NCI-H2171 (cell line): ENCODE results near the gene LTBP1.

Experiments
- DNase-seq: peaks from one replicate; lab custom pipeline; 2025; lab: John Stamatoyannopoulos, UW

Gene LTBP1

DNA sequence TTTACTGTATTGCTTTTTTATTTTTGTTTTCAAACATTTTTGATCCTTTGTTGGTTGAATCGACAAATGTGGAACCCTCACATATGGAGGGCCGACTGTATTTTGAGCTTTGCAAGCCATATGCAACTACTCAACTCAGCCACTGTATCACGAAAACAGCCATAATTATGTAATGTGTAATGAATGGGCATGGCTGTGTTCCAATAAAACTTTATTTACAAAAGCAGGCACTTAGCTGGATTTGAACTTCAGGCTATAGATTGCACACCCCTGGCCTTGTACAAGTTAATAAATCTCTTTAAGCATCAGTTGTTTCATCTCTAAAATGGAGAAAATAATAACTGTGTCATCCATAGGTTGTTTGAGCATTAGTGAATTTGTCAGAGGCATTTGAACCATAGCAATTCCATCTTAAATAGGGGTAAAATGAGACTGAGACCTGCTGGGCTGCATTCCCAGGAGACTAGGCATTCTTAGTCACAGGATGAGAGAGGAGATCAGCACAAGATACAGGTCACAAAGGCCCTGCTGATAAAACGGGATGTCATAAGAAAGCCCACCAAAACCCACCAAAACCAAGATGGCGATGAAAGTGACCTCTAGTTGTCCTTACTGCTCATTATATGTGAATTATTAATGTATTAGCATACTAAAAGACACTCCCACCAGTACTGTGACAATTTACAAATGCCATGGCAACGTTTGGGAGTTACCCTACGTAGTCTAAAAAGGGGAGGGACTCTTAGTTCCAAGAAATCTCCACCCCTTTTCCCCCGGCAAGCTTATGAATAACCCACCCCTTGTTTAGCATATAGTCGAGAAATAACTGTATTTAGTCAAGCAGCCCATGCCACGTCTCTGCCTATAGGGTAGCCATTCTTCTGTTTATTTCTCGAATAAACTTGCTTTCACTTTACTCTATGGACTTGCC, 13.7 kb upstream of the LTBP1 start:
- no peak for DNase-seq

DNA sequence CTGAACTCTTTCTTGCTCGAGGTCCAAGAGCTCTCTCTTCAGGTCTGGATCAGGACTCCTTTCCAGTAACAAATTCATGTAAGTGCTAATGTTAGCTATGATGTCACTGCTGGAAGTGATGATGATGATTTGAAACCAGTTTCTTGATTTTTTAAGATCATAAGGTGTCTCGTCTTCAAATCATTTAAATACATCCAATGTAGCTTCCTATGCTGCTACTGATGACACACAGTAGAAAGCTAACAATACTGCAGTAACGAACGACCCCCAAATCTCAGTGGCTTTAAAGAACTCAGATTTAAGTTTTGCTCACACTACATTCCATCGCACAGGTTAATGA, 13.0 kb upstream of the LTBP1 start:
- DNase-seq, result no peak

DNA sequence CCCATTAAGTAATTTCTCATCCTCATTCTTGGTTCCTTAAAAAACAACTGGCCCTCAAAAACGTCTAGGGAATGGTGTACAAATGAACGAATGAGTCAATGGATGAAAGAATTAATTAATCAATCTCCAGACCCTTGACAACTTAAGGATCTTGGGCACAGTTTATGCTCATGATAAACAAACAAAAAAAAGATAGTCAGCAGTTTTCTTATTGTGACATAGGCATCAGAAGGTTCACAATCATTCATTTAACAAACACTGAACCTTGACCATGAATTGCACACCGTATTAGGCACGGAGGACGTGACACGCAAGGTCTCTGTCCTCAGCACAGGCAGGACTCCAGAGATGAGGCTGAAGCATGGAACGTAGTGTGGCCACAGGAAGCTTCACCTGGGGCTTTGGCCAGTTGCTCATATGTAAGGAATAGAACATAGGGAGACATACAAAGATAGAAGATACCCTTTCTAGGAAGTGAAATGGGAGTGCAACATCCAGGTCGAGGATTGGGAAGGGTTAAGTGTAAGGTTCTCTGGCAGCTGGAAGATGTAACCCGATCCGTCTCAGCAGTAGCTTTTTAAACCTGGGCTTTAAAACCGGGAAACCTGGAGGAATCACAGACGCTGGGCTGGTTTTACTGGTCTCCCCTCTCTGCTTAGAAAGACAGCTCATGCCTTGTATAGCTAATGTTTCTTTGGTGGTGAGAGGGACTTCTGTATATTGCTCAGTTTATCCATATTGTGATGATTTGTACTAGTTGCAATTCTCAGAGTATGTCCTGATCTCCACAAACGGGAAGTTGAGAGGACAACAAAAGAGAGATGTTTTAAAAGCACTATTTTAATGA, 8.9 kb upstream of the LTBP1 start:
- peak; percentile 55 for DNase-seq

DNA sequence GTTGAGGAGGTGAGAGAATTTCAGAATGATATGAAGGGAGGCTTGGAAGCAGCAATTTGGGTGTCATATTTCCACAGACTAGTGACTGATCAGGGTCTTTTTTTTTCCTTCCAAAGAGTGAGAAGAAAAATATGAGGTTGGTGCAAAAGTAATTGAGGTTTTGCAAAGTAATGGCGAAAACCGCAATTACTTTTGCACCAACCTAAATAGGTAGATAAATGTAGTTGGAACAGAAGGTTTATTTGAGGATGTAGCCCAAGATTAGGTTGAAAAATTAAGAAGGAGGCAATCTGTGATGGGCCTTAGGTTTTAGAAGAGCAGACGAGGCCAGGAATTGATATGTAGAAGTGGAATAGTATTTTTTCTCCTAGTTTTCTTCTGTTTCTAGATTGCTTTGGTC, 7.8 kb upstream of the LTBP1 start:
- DNase-seq, result no peak

DNA sequence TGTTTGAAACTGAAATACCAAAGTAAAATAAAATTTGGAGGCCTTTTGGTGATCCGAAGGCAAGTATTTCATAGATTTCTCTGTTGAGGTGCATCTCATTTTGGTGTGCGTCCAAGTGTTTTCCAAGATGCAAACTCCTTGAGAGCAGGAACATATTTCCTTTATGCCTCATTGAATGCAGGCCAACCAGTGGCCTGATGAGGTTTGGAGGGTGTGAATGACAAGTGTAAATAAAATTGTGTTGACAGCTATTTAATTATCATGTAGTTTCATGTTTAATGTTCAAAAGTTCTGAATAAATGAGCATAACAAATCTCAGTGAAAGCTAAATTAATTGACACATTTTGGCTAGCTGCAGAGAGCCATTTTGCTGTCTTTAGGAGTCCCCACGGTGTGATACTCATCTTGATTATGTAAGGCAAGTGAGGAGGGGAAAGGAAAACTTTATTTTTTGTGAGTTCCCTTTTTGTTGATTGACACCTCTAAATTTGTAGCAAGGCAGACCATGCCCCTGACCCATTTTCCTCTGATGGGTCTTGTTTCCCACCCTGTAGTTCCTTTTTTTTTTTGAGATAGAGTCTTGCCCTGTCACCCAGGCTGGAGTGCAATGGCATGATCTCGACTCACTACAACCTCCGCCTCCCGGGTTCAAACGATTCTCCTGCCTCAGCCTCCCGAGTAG, 6.3 kb upstream of the LTBP1 start:
- DNase-seq, result no peak

DNA sequence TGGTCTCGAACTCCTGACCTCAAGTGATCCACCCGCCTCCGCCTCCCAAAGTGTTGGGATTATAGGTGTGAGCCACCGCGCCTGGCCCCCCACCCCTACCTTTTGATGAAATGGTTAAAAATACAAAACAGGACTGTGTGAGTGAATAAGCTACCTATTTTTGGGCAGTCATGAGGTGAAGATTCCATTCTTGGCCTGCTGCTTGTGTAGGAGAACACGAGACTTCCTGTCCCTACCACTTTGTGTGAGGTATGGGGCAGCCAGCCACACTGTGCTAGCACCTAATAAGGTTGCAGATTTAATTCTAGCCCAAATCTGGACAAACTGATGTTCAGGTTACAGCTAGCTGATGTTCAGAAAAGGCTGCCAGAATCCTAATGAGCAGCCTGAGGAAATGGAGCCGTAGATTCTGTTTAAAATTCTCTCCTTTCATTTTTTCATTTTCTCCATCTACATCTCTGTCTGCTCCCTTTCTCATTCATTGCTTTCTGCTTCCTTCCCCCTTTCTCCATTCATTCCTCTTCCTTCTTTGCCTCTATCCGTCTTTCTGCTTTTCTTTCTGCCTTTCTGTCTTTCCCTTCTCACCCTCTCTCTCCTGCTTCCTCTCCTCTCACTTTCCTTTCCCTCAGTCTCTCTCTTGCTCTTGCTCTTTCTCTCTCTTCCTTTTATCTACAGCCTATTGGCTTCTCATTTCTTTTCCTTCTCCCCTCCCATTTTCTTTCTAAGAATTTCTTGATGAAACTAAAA, 4.6 kb upstream of the LTBP1 start:
- no peak for DNase-seq

DNA sequence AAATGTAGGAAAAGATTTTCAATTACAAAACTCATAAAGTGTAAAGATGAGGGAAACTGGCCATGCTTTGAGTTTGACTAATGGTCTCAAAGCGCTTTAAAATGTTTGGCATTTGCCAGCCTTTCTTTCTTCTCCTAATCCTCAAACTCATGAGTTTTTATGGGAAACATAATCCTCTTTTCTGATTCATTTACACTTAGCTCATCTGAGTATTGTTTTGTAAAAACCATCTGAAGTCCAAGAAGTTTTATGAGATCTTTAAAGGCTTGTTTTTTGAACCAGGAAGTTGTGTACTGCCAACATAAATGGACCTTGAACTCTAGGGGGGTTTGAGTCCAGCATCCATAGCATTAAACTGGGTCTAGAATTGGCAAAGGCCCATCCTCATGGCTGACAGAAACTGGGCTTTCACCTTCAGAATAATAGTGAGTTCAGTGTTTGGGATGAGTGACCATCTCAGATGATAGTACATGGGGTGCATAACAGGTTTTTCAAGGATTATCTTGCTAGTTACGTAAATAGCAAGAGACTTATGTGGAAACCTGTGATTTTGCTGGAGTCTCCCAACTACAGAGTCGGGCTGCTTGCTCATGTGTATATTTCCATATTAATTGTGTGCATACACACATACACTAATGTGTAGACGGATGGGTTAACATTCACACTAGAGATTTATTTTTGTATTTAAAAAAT, 3.8 kb upstream of the LTBP1 start:
- no peak for DNase-seq

DNA sequence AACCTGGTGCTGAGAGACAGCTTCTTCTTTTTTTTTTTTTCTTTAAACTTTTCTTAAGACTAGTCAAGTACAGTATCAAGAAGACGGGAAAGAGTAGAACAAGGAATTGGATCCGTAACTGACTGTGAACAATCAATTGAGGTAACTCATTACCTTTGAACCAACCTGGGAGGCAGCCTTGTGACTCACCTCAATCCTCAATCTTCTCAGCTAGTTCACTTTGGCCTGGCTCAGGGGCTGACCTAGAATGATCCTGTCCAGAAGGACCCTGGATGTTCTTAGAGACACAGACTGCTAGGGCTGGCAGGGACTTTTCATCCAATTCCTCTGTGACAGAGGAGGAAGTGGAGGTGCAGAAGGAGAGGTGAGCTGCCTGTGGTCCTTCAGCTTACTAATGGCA, 1.5 kb upstream of the LTBP1 start:
- no peak for DNase-seq

DNA sequence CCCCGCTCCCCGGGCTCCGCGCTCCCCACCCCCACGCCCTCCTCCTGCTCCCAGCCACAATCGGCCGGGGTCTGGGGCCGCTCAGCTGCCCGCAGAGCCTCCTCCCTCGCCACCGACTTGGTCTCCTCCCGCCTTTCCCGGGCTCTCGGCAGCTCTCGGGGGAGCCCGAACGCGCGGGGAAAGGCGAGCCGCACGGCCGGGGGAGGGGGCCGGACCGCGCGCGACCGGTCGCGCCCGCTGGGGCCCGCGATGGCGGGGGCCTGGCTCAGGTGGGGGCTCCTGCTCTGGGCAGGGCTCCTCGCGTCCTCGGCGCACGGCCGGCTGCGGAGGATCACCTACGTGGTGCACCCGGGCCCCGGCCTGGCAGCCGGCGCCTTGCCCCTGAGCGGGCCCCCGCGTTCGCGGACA, 327 bp downstream of the LTBP1 start:
- DNase-seq, result no peak

DNA sequence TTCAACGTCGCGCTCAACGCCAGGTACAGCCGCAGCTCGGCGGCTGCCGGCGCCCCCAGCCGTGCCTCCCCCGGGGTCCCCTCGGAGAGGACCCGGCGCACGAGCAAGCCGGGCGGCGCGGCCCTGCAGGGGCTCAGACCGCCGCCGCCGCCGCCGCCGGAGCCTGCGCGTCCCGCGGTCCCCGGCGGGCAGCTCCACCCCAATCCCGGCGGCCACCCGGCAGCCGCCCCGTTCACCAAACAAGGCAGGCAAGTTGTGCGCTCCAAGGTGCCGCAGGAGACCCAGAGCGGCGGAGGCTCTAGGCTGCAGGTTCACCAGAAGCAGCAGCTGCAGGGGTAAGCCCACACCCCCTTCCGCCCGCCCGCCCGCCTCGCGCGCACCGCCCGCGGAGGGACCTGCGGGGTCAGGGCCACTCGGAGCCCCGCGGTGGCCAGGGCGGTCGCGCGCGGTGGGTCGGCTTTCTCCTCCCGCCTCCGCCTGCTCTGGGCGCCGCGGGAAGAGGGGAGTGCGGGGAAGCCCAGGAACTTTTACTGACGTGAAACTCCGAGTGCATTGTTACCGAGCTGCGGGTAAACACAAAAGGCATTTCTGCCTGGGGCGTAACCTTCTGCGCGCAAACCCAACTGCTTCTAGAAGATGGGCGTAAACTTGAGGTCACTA, 861 bp downstream of the LTBP1 start:
- no peak for DNase-seq

DNA sequence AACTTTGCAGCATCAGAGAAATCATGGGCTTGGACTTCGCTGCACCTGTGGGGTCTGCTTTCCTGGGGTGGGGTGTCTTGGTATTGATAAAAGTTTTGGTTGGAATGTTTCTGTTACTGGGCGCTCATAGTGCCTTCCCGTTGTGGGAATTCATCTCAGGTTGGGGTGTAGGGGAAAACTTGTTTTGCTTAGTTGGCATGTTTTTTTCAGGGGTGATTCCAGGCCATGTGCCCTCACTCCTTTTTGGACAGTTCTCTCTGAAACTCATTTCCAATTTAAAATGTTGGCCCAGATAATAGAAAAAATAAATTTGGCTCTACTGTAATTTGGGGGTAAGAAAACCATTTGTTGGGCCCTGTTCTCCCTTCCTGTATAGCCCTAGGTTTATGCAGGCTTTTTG, 1.5 kb downstream of the LTBP1 start:
- no peak for DNase-seq

DNA sequence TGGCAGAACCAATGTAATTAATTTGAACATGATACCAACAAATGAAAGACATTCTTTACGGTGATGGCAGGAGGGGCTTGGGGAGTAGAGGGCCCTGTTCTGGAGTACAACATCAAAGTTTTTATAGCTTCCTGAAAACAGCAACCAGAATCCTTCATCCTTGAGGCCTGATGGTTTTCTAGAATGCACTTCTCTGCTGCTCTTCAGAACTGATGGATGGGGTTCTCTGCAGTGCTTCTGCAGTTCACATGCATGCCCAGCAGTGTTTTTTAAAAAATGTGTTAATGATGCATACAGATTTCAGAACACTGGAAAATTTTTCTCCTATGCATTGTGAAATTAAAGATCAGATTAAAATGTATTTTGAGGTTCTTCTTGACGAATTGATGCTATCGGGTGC, 2.5 kb downstream of the LTBP1 start:
- DNase-seq, result no peak

DNA sequence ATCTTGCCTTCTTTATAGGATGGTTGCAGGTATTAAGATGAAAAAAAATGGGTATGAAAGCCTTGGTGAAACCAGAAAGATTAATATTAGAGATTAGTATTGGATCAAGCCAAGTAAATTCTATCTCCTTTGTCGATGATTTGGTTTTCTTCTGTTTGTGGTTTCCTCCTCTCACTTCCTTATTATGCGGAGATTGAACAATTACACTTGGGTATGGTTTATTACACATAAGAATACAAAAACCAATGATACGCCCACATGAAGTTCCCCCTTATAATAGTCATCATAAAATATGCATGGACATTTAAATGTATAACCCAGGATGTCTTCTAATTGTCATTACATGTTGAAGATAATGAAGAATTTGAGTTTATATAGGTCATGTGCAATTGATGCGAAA, 4.9 kb downstream of the LTBP1 start:
- no peak for DNase-seq

DNA sequence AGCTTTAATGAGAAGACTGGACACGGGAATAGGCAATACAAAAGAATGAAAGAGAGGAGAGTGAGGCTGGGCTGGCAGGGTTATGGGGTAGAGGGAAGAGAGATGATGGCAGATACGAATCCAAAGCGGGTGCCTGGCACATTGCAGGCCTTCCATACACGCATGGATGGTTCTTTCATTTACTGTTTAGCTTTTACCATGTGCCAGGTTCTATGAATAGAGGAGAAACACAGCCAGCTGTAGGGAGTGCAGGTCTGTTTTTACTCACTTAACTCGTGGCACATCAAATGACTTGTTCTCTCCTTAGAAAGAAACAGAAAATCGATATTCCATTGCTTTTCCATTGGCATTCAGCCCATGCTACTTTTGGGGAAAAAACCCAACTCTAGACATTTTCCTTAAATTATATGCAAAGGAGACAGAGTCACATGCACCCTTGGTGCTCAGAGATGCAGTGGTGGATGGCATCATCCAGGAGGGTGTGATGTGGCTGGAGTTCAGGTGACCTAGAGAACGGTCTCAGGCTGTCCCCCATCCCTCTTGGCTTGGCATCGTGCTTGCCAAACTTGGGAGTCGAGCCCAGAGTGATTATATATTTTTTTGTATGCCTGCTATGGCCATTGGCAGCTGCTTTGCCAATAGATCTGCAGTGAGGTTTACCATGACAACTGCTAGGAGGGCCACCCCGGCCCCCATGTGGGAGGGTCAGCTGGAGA, 6.2 kb downstream of the LTBP1 start:
- no peak for DNase-seq

DNA sequence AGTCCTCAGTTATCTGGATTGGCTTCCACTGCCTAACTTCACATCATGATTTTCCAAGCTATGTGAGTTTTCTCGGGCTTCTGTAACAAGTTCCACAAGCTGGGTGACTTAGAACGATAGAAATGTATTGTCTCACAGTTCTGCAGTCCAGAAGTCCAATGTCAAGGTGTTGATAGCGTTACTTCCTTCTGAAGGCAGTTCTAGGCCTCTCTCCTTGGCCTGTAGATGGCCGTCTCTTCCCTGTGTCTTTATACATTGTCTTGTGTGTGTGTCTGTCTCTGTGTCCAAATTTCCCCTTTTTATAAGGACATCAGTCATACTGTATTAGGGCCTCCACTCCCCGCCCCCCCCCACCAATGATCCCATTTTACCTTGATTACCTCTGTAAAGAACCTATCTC, 7.5 kb downstream of the LTBP1 start:
- no peak for DNase-seq

DNA sequence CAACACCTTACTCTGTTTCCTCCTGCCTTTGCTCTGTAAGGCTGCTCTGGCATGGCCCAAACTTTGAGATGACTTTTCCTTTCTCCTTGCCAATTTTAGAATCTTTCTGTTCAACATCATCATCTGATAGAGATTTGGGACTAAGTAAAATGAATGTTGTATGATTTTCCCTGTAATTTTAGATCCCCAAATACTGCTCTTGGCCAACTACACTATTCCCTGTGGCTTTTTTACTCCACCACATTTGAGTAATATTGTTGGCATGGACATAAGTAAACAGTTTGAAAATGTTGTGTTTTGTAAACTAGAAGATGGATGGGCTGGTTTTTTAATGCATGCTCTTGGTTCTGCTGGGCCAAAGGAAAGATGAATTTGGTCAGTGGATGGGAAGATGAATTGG, 12.1 kb downstream of the LTBP1 start:
- DNase-seq, result no peak

DNA sequence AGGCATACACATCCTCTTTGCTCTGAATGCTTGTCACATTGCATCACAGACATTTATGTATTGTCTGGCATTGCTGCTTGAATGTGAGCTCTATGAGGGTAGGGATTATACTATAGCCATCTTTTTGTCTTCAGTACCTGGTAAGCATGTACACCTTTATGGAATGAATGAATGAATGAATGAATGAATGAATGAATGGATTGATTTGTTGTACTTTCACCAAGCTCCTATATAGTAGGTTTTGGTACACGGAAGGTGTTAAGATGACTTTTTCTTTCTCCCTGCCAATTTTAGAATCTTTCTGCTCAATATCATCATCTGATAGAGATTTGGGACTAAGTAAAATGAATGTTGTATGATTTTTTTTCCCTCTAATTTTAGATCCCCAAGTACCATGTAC, 13.5 kb downstream of the LTBP1 start:
- DNase-seq, result no peak

DNA sequence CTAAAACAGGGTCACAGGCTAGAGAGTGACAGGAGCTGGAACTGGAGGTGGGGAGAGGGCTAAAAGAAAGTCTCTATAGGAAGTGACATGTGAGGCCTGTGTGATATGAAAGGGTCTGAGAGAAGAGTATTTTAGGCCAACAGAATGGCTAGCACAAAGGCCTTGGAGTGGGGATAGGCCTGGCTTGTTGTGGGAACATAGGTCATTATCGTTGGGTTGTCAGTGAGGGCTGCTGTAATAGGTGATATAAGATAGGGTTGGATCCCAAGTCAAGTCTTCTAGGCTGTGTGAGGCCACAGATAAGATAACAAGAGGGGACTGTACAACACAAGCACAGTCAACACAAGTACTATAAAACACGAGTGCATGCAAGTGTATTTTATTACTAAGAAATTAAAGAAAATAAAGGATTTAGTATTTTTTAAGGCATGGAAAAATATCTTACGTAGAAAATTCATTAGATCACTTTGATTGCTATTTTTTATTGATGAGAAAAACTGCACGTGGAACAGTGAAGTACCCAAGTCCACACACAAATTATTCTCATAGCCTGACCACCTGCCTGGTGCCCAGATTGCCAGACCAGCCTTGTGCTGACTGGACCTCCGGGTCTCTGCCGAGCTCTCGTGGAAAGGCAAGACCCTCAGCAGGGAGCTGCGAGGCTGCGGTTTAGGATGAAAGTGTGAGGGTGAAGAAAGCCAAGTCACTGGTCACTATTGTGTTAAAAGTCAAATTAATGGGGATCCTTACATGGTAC, 14.1 kb downstream of the LTBP1 start:
- DNase-seq, result no peak

DNA sequence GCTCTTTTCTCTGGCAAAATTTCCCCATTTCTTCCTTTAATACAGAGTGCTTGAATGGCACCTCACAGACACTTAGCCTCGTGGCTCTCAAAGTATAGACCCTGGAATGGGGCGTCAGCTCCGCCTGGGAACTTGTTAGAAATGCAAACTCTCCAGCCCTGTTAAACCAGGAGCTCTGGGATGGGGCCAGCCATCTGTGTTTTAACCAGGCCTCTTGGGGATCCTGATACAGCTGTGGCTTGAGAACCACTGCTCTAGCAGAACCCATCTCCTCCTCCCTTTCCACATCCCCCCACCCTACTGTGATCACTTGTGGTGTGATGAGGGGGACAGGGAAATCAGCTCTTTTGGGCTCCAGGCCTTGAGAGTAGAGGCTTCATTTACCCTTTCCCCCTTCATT, 15.9 kb downstream of the LTBP1 start:
- no peak for DNase-seq

DNA sequence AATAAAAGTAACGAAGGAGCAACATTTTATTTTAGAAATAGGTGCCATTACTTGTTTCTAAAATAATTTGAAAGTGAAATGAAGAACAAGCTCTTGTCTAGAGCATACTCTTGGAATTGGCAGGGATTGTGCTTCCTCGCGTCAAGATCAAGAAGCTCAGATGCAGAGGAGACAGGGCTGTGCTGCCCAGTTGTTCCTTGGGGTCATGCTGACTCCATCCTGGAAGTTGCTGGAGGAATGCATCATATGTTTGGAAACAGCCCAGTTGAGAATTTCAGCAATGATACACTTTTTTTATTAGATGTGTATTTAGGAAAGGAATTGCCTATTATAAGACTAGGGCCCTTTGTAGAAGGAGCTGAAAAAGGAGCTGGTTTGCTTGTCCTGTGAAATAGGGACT, 17.2 kb downstream of the LTBP1 start:
- DNase-seq, result no peak
